K562 (cell line): Measurements from ENCODE around the gene EML1. TPM values are rescaled to one million over a fixed set of nuclear protein-coding genes. Genes with fewer than 3 reads are reported as not detected.

ENCODE experiments used
- ATAC-seq: fragments of 200-7000 bp; cut with Tn5 transposase; 3 replicates; pipeline ENCODE4 v1.9.1; 2020; ENCODE audit warnings: moderate library complexity
- BruUV-seq: library from RNA; stranded (reverse); fragments of 400-500 nt; replicated peaks from 2 replicates; lab custom pipeline; 2021; lab: Mats Ljungman, UMichigan
- CTCF ChIA-PET: fragments of 300-600 bp; formaldehyde crosslinking; extraction: SDS; loops from one replicate; lab custom pipeline; 2021; ENCODE audit warnings: low intra/inter-chr PET ratio; lab: Yijun Ruan, JAX
- POLR2A ChIA-PET: fragments of 300-600, 350-650 bp; sonication (Branson Sonifier 250); formaldehyde crosslinking; extraction: SDS; loops from one replicate; lab custom pipeline; 2021; ENCODE audit warnings: antibody characterized with exemption, inconsistent platforms; lab: Yijun Ruan, JAX
- DNase-seq, 4 experiments: peaks; one replicate each; pipeline versions ENCODE4 v3.0.0 to v3.0.0-alpha.2; 2011 to 2018; ENCODE audit warnings: low spot score in 3 of 4, mixed read lengths in 3 of 4; ENCODE audit errors: extremely low read depth in 1 of 4
- FAIRE-seq: peaks from 2 replicates; lab custom pipeline; 2011; peaks lifted over from hg19 to GRCh38; lab: Jason Lieb, UNC
- H2AFZ ChIP-seq: 2 replicates; pipeline ENCODE4 v1.6.0; 2011; ENCODE audit warnings: low read depth, low read length, control low read depth, inconsistent platforms
- H3K27ac ChIP-seq: fragments of 200-600 bp; 3 replicates; pipeline ENCODE4 v1.8.0; 2011; ENCODE audit warnings: low read depth, mild to moderate bottlenecking, control low read depth, inconsistent platforms, low read length, moderate library complexity, mixed read lengths; ENCODE audit errors: extremely low read depth
- H3K27me3 ChIP-seq, 2 experiments: fragments of 300-600 bp in 1 of 2; 2 replicates in 1 of 2; 3 replicates in 1 of 2; pipeline versions ENCODE4 v1.6.0 to v1.8.0; 2011; ENCODE audit warnings: inconsistent platforms in 2 of 2, low read length in 2 of 2, mild to moderate bottlenecking in 1 of 2, mixed read lengths in 1 of 2, moderate library complexity in 1 of 2; ENCODE audit not compliant: control insufficient read depth in 2 of 2, insufficient read depth in 2 of 2
- H3K36me3 ChIP-seq: fragments of 300-600 bp; 3 replicates; pipeline ENCODE4 v1.8.0; 2011; ENCODE audit warnings: mild to moderate bottlenecking, low read length, inconsistent platforms; ENCODE audit not compliant: control insufficient read depth, insufficient read depth
- H3K4me1 ChIP-seq, 2 experiments: fragments of 200-600 bp in 1 of 2; replicated peaks in 1 of 2; 2 replicates in 1 of 2; 3 replicates in 1 of 2; pipeline versions ENCODE4 v1.5.1 to v1.8.0; 2011; ENCODE audit warnings: inconsistent platforms in 2 of 2, low read length in 2 of 2, mild to moderate bottlenecking in 1 of 2, mixed read lengths in 1 of 2, moderate library complexity in 1 of 2; ENCODE audit not compliant: control insufficient read depth in 2 of 2, insufficient read depth in 2 of 2
- H3K4me2 ChIP-seq: 2 replicates; pipeline ENCODE4 v1.6.1; 2011; ENCODE audit warnings: low read length, control low read depth, inconsistent platforms, mixed read lengths; ENCODE audit not compliant: insufficient read depth
- H3K4me3 ChIP-seq: fragments of 200-600 bp; sonication (generic), shearing (Covaris generic); 2 replicates; pipeline ENCODE4 v1.5.1; 2016; ENCODE audit warnings: control low read depth, inconsistent platforms
- H3K79me2 ChIP-seq: fragments of 200-600 bp; 3 replicates; pipeline ENCODE4 v1.8.0; 2011; ENCODE audit warnings: low read length, inconsistent platforms; ENCODE audit not compliant: control insufficient read depth, insufficient read depth
- H3K9ac ChIP-seq, 2 experiments: 2 replicates each; pipeline versions ENCODE4 v1.6.0 to v1.6.1; 2011; ENCODE audit warnings: low read depth in 2 of 2, low read length in 2 of 2, control low read depth in 1 of 2, inconsistent platforms in 1 of 2, mild to moderate bottlenecking in 1 of 2, mixed read lengths in 1 of 2; ENCODE audit not compliant: insufficient read depth in 1 of 2
- H3K9me1 ChIP-seq: one replicate; pipeline ENCODE4 v1.6.0; 2011; ENCODE audit warnings: inconsistent platforms, mild to moderate bottlenecking, low read length, moderate library complexity; ENCODE audit not compliant: control insufficient read depth, insufficient read depth
- H3K9me3 ChIP-seq: replicated peaks from 2 replicates; pipeline ENCODE4 v1.5.1; 2011; ENCODE audit warnings: low read depth, low read length, inconsistent platforms; ENCODE audit not compliant: control insufficient read depth, insufficient read depth
- H4K20me1 ChIP-seq: replicated peaks from 2 replicates; pipeline ENCODE4 v1.6.1; 2011; ENCODE audit warnings: low read length, inconsistent platforms, mixed read lengths; ENCODE audit not compliant: control insufficient read depth, insufficient read depth
- CLOCK ChIP-seq: fragments of 250-450 bp; sonication (Bioruptor Pico); IDR thresholded peaks from 2 replicates; pipeline ENCODE4 v1.4.0; 2020; ENCODE audit warnings: mild to moderate bottlenecking, moderate library complexity, borderline replicate concordance
- DDX20 ChIP-seq: fragments of 450-650 bp; IDR thresholded peaks from 2 replicates; pipeline ENCODE4 v1.6.1; 2016; ENCODE audit warnings: missing genetic modification characterization, low read depth, mild to moderate bottlenecking, missing compliant biosample characterization, moderate library complexity
- ERF ChIP-seq: fragments of 450-650 bp; formaldehyde crosslinking; IDR thresholded peaks from 2 replicates; pipeline ENCODE4 v1.4.0; 2020; ENCODE audit warnings: mild to moderate bottlenecking, mixed read lengths
- HMBOX1 ChIP-seq: sonication (generic); IDR thresholded peaks from 2 replicates; pipeline ENCODE4 v1.6.1; 2016
- IRF2 ChIP-seq: sonication (generic); formaldehyde crosslinking; IDR thresholded peaks from 2 replicates; pipeline ENCODE4 v1.8.1; 2022; ENCODE audit warnings: mild to moderate bottlenecking, missing genetic modification reagents
- RBM25 ChIP-seq: fragments of 200-400 bp; formaldehyde crosslinking; IDR thresholded peaks from 2 replicates; pipeline ENCODE4 v1.6.1; 2018; ENCODE audit warnings: low read length, low read depth, moderate library complexity; ENCODE audit not compliant: severe bottlenecking
- TAF1 ChIP-seq: IDR thresholded peaks from 2 replicates; pipeline ENCODE4 v1.6.1; 2011; ENCODE audit warnings: mild to moderate bottlenecking, low read length, moderate library complexity; ENCODE audit not compliant: insufficient read depth, control insufficient read depth, severe bottlenecking; ENCODE audit errors: extremely low read depth
- TAF7 ChIP-seq: fragments of 450-650 bp; IDR thresholded peaks from 2 replicates; pipeline ENCODE4 v1.6.1; 2016; ENCODE audit warnings: missing genetic modification characterization, missing compliant biosample characterization
- TARDBP ChIP-seq: fragments of 450-650 bp; IDR thresholded peaks from 2 replicates; pipeline ENCODE4 v1.6.1; 2016
- ZSCAN32 ChIP-seq: fragments of 450-650 bp; formaldehyde crosslinking; IDR thresholded peaks from 2 replicates; pipeline ENCODE4 v1.4.0; 2020; ENCODE audit warnings: mild to moderate bottlenecking, moderate library complexity
- WGBS: fragments of 100-300 bp; shearing (Covaris generic); methylation state at CpG from one replicate; pipeline ENCODE4 v1.1.6; 2016; ENCODE audit warnings: low coverage, mixed read lengths; ENCODE audit not compliant: insufficient coverage; ENCODE audit errors: missing lambda C conversion rate; 5-methylcytosine and 5-hydroxymethylcytosine counted together
- in situ Hi-C: fragments of 300-500 bp; cut with MboI; formaldehyde crosslinking; loops from 4 replicates; pipeline ENCODE4 v1.15.0; 2018; ENCODE audit warnings: inconsistent platforms, mixed read lengths
- intact Hi-C: fragments of 100-400 bp; cut with micrococcal nuclease; formaldehyde crosslinking; loops from 2 replicates; pipeline ENCODE4 v1.14.2; 2022
- polyA plus RNA-seq, 8 experiments: library from polyadenylated mRNA; depleted of rRNA in 4 of 8; stranded (reverse) in 5 of 8; unstranded in 3 of 8; fragments of >200 nt; fragmentation: Nextera tagmentation in 2 of 8; fragmentation: Illumina TruSeq in 1 of 8; extraction: Ambion mirVana in 2 of 8; extraction: Trizol in 1 of 8; gene quantifications; 2 replicates each; pipeline versions ENCODE4 v1.2.1 to v1.2.3, GENCODE V29; 2011 to 2014; ENCODE audit warnings: inconsistent platforms in 1 of 8, missing spikeins in 1 of 8
- total RNA-seq, 7 experiments: library from RNA; depleted of rRNA in 6 of 7; stranded (reverse); fragments of >200 nt in 6 of 7; fragmentation: Illumina TruSeq in 2 of 7; extraction: Trizol in 2 of 7; gene quantifications; 2 replicates each; pipeline versions ENCODE4 v1.2.1 to v1.2.3, GENCODE V29; 2011 to 2021; ENCODE audit warnings: low replicate concordance in 1 of 7
- TF ChIP-seq, protein P1 (sequence below): fragments of 150-350 bp; conservative IDR thresholded peaks from 2 replicates; pipeline ENCODE4 v1.6.1; 2014; ENCODE audit warnings: low read length
- TF ChIP-seq, protein P2 (sequence below): sonication (generic); formaldehyde crosslinking; IDR thresholded peaks from 2 replicates; pipeline ENCODE4 v1.8.1; 2023; ENCODE audit warnings: mild to moderate bottlenecking, missing genetic modification reagents
- TF ChIP-seq, protein P3 (sequence below): fragments of 450-650 bp; IDR thresholded peaks from one replicate; pipeline ENCODE4 v1.6.1; 2018; ENCODE audit warnings: mild to moderate bottlenecking, moderate library complexity; ENCODE audit not compliant: partially characterized antibody

The EML1 gene
- total and polyA plus RNA-seq, 9 of the 15 experiments (the other 6 are each of a cell fraction or from before 2014, with no cell fraction given), result 0.01 to 0.35 (median 0.07) TPM; not detected in 2

DNA sequence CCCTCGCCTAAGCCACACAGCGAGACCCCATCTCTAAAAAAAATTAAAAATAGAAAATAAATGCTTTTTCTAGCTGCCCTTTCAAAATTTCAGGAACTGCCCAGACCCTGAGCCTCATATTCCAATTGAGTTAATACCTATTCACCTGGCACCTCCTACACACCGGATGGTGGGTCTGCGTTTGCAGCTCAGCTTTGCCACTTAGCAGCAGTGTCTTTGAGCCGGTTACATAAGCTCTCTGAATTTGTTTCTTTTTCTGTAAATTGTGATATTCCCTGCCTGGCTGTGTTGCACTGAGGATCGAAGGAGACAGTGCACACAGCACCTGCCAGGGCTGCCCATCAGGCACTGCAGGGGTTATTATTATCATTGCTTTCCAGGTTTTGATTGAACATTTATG, 125.6 kb downstream of the EML1 start:
- Histone ChIP-seq H3K9ac (no peak overlapping the region), H2AFZ (no peak overlapping the region), H4K20me1 (no peaks in the 10 kb centered on the region), H3K36me3 (no peaks in the 10 kb centered on the region), H3K4me3 (no peak overlapping the region), H3K9me1 (peaks cover 2% of the 10 kb centered on the region), H3K79me2 (no peaks in the 10 kb centered on the region), H3K9me3 (no peaks in the 10 kb centered on the region), H3K4me1 (no peaks in the 10 kb centered on the region; a peak in 1 of 5 replicates), H3K4me2 (no peak overlapping the region), H3K27ac (no peak overlapping the region), H3K27me3 (peaks cover 7 to 35% of the 10 kb centered on the region in 2 experiments; a peak in 4 of 5 replicates)
- no TSS peak for BruUV-seq
- 6% methylated on average over 6 of the region's 6 CpGs for WGBS
- no peak for FAIRE-seq
- in situ Hi-C loops, result no loop called here
- DNase-seq, result no peak
- ATAC-seq, result no peak
- intact Hi-C loops, result no loop called here
- ChIA-PET CTCF (no interaction called here), POLR2A (interaction anchor here (1.0 kb wide), 1 partner anchor 45 kb away, joined by 3 read pairs; no protein-coding TSS in a partner anchor)
- TF ChIP-seq, protein P1, sequence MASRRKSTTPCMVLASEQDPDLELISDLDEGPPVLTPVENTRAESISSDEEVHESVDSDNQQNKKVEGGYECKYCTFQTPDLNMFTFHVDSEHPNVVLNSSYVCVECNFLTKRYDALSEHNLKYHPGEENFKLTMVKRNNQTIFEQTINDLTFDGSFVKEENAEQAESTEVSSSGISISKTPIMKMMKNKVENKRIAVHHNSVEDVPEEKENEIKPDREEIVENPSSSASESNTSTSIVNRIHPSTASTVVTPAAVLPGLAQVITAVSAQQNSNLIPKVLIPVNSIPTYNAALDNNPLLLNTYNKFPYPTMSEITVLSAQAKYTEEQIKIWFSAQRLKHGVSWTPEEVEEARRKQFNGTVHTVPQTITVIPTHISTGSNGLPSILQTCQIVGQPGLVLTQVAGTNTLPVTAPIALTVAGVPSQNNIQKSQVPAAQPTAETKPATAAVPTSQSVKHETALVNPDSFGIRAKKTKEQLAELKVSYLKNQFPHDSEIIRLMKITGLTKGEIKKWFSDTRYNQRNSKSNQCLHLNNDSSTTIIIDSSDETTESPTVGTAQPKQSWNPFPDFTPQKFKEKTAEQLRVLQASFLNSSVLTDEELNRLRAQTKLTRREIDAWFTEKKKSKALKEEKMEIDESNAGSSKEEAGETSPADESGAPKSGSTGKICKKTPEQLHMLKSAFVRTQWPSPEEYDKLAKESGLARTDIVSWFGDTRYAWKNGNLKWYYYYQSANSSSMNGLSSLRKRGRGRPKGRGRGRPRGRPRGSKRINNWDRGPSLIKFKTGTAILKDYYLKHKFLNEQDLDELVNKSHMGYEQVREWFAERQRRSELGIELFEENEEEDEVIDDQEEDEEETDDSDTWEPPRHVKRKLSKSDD, result no peak
- TF ChIP-seq TAF1, result no peak
- no peak for TF ChIP-seq TARDBP
- no peak for TF ChIP-seq DDX20 (tag)
- TF ChIP-seq, protein P2, sequence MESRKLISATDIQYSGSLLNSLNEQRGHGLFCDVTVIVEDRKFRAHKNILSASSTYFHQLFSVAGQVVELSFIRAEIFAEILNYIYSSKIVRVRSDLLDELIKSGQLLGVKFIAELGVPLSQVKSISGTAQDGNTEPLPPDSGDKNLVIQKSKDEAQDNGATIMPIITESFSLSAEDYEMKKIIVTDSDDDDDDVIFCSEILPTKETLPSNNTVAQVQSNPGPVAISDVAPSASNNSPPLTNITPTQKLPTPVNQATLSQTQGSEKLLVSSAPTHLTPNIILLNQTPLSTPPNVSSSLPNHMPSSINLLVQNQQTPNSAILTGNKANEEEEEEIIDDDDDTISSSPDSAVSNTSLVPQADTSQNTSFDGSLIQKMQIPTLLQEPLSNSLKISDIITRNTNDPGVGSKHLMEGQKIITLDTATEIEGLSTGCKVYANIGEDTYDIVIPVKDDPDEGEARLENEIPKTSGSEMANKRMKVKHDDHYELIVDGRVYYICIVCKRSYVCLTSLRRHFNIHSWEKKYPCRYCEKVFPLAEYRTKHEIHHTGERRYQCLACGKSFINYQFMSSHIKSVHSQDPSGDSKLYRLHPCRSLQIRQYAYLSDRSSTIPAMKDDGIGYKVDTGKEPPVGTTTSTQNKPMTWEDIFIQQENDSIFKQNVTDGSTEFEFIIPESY (CRISPR knock-in tag), result no peak
- no peak for TF ChIP-seq ZSCAN32 (CRISPR knock-in tag)
- no peak for TF ChIP-seq IRF2 (CRISPR knock-in tag)
- TF ChIP-seq, protein P3, sequence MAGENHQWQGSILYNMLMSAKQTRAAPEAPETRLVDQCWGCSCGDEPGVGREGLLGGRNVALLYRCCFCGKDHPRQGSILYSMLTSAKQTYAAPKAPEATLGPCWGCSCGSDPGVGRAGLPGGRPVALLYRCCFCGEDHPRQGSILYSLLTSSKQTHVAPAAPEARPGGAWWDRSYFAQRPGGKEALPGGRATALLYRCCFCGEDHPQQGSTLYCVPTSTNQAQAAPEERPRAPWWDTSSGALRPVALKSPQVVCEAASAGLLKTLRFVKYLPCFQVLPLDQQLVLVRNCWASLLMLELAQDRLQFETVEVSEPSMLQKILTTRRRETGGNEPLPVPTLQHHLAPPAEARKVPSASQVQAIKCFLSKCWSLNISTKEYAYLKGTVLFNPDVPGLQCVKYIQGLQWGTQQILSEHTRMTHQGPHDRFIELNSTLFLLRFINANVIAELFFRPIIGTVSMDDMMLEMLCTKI, result no peak
- no peak for TF ChIP-seq TAF7 (tag)
- TF ChIP-seq RBM25, result no peak
- no peak for TF ChIP-seq ERF (CRISPR knock-in tag)
- no peak for TF ChIP-seq CLOCK (CRISPR knock-in tag)
- no peak for TF ChIP-seq HMBOX1
